GM12872 (cell line): ENCODE results near the gene CDKN2AIPNL.

ENCODE experiments used
- CTCF ChIP-seq: IDR thresholded peaks from 3 replicates; pipeline ENCODE4 v1.5.1; 2011; ENCODE audit warnings: low read depth, mild to moderate bottlenecking, low read length, moderate library complexity; ENCODE audit not compliant: insufficient read depth

Gene CDKN2AIPNL

GRCh38 chr5:134394932-134395331 is 16.7 kb downstream of the CDKN2AIPNL start:
- no peak for TF ChIP-seq CTCF

- TF ChIP-seq CTCF: no peak
Observed at GRCh38 chr5:134392301-134392700, 19.4 kb downstream of the CDKN2AIPNL start.

GRCh38 chr5:134387443-134387842 is 24.2 kb downstream of the CDKN2AIPNL start:
- no peak for TF ChIP-seq CTCF

GRCh38 chr5:134383980-134384697 is 27.5 kb downstream of the CDKN2AIPNL start:
- no peak for TF ChIP-seq CTCF

GRCh38 chr5:134380346-134380745 is 31.3 kb downstream of the CDKN2AIPNL start:
- TF ChIP-seq CTCF: no peak

- no peak for TF ChIP-seq CTCF
Observed at GRCh38 chr5:134374232-134374631, 37.4 kb downstream of the CDKN2AIPNL start.

- TF ChIP-seq CTCF: no peak
Observed at GRCh38 chr5:134371834-134372340, 39.8 kb downstream of the CDKN2AIPNL start.
